HuH-7.5 (cell line): Measurements from ENCODE around the gene APOL3.
"Not testable (repeated sequence)": the region's sequence is repeated elsewhere in the genome, so short reads cannot be mapped to it uniquely, and the experiment has no call there.

Experiments
- DNase-seq: peaks from one replicate; pipeline ENCODE4 v3.0.0; 2011; ENCODE audit warnings: low spot score

The APOL3 gene

DNA sequence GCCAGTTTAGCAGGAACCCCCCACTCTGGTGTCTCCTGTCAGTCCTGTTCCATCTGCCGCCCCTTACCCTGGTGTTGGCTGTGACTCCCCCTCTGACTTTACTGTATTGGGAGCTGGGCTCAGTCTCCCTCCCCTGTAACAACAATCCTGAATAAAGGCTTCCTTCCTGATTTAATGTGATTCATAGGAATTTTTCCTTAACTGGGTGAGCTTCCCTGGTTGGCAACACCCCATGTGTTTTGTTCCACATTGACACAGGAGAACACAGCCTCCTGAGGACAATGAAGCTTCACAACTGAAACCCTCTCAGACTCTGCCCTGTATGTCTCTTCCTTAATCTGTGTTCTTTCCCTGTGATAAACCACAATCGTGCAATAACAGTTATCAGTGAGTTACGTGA, 32.6 kb upstream of the APOL3 start:
- DNase-seq, result no peak

DNA sequence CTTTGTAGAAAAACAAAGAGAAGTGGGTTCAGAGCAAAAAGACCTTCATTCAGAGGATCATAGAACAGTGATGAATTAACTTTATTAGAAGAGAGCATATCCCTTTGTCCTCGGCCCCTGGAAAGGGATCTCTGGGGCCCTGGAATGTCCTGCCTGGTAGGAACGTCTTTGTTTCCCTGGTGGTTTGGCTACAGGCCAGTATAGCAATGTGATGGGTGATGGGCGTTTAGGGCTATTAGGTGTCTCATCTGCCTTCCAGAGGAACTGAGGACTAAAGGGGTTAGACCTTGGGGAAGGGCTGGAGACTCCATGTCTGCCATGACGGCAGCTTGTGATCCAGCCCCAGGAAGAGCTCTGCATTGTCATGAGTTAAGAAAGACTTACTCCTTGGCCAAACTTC, 32.0 kb upstream of the APOL3 start:
- DNase-seq, result no peak

DNA sequence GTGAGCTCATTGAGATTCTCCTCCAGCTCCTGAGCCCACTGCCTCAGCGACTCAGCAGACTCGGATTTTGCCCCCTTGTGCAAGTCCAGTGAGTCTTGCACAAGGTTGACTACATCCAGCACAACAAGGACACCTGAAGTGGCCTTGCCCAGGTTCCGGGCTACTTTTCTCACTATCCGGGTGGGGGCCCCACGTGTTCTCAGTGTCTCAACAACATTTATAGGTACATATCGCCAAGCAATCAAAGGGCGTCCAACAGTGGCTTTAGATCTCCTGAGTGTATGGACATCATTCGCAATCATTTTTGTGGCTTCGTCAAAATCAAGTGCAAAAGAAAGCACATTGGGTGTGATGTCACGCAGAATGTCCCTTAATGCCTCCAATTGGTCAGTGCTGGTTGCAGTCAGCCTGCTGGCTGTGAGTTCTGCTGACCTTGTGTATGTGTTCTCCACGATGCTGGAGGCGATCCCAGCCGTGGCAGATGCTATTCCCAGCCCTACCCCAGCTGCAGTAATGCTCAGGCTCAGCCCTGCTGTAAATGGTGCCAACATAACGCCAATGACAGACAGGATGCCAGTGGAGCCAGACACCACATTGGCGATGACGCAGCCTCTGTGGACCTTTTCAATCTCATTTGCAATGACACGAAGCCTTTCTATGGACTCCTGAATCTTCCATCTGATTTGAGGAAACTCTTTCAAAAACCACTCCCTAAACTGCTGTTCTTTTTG, 30.7 kb upstream of the APOL3 start:
- DNase-seq, result no peak

DNA sequence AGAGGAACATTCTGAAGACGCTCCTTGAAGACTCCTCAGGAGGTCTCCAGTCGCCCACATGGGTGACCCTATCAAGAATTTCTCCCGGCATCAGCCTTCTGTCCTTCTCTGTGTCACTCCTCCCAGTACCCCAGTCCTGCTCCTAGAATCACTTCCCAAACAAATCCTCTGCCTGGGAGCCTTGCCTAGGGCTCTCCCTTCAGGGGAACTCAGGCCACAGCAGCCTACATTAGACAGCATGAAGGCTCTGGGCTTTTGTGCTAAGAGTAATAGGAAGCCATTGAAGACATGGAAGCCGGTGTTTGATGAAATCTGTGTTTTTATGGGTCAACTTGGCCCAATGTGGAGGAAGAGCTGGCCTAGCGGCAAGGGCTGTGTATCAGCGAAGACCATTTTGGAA, 27.3 kb upstream of the APOL3 start:
- DNase-seq, result not testable (repeated sequence)

DNA sequence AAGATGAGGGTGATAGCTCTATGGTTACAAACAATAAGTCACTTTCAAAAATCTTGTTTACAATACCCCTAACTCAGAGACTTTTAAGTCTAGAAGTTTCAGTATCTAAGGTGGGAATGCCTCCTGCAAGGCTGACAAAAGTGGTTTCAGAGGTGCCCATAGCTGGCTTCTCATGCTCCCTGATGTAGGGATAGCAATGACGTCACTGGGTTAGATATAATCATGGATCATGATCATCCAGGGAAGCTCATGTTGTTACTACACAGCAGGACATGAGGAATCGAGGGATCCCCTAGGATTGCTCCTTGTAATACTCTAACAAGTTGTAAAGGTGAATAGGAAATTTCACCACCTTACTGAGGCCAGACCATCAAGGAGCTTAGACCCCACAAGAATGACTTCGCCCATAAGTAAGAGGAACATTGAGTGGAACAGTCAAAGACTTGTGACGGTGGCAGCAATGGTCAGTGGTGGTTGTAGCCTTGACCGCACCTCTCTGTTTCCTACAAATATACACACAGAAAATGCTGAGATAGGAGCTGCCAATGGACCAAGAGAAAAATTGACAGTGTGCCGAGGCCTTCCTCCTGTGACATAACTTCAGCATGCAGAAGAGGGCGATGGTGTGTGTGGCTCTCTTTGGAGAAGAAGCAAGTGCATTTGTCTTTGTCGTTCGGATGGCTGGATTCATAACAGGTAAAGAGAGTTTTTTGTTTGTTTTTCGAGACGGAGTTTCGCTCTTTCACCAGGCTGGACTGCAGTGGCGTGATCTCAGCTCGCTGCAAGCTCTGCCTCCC, 25.5 kb upstream of the APOL3 start:
- no peak for DNase-seq

DNA sequence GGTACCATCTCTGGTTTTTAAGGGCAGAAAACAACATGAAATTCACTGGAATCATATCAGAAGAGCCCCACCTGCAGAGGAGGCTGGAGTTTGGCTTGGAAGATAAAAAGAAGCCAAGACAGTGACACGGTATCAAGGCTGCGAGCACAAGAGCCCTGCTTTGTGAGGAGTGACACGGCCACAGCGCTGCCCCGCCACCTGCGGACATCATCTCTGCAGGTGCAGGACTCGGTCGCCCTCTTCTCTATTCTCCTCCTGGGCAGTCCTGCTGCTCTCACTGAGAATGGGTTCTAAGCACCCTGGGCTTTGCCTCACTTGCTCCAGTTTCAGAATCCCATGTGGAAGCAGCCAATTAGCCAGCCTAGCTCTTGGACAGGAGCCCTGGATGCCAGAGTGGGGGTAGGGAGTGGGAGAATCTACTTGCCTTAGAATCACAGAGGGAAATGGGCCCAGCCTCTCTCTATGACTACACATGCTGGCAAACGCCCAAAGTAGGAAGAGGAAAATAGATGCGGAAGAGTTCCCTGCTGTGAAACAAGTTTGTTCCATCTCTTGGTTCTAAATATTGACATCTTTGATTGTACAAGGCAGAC, 24.0 kb upstream of the APOL3 start:
- no peak for DNase-seq

DNA sequence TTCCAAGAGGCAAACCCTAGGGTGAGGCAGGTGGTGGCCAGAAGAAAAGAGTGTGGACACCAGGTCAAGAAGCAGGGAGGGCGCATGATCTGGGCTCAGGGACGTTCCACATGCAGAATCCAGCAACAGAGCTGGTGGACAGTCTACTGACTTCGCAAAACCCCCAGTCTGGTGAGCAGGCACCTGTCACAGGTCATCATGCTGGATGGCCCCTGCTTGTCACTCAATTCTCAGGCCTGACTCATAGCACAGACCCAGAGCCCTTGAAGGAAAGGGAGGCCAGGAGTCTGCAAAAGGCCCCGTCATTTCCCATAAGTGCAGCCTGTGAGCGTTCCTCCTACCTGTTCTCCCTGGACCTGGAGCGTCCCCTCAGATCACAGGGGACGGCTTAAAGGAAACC, 22.9 kb upstream of the APOL3 start:
- DNase-seq, result no peak

DNA sequence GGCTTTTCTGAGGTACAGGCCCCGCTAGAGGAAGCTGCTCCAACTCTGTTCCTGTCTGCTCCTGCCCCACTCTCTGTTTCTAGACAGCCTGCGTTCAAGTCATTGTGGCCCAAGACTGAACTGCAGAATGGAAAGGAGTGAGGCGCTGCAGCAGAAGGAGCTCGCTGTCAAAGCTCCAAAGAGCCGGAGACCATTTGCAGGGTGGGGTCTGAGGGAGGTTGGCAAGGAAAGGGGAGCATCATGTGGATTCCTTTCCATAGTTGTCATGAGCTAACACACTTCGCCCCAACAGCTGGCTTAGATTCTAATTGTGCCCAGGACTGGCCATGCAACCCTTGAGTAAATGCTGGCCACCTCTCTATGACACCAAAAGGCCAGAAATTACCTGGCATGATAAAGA, 22.3 kb upstream of the APOL3 start:
- no peak for DNase-seq

DNA sequence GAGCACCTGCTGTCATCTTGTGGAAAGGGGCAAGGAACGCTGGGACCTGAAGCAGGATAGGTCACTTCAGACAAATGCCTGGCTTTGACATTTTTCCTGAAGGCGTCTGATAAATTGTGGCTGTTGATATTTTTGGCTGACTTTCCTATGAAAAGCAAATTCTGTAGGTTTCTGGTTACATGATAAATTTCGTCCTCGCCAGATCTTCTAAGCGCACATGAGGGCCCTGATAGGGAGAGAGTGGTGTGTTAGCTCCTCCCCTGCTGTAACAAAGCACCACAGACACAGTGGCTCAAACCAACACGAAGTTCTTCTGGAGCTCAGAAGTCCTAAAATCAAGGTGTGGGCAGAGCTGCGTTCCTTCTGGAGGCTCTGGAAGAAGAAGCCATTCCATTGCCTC, 21.5 kb upstream of the APOL3 start:
- no peak for DNase-seq

DNA sequence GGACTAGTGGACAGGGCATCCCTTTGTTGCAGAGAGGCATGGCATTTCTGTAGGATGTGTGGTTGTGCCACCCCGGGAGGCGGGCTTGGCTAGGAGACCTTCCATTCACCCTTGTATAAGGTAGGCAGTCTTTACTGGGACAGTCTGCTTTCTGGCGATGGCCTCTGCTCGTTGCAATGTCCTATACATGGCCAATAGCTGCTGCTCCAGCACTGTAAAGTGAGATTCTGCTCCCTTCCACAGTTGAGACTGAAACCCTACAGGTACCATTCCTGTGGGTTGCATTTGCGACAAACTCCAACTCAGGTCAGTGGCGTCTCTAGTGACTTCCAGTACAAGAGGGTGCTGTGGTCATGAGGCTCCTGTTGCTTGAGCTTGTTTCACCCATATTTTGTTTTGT, 20.4 kb upstream of the APOL3 start:
- DNase-seq, result no peak

DNA sequence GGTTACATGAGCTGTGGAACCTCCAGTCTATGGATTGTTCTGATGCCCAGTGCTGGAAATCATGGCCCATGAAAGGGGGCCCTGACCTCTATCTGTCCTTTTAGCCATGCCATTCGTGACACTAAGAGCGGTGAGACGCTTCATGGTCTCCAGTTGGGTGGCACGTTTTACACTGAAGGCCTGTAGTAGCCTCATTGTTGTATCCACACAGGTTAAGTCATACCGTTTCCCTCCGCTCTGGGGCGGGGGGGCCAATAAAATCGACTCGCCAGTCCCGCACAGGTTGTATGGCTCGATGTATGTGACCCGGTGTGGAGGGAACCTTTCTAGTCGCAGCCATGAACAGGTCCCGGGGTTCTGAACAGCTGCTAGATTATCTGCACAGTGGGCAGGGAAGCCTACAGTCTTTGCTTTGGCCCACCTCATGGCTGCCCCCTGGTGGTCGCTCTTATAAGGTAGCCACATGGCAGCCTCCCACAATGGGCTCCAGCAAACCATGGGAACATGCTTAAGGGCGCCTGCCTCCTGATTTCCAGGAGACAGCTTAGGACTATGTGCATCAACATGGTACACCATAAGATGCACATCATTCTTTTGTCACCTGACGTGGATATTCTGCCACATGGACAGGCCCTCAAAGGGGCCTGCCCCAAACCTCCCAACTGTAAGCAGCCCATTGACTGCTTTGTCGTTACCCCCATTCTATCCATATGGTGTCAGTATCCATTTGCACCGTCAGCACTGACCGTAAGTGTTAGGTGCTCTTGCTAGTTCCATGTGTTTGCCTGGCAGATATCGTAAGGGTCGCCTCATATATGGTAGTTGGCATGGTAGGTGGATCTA, 19.7 kb upstream of the APOL3 start:
- peak; percentile 39 for DNase-seq

DNA sequence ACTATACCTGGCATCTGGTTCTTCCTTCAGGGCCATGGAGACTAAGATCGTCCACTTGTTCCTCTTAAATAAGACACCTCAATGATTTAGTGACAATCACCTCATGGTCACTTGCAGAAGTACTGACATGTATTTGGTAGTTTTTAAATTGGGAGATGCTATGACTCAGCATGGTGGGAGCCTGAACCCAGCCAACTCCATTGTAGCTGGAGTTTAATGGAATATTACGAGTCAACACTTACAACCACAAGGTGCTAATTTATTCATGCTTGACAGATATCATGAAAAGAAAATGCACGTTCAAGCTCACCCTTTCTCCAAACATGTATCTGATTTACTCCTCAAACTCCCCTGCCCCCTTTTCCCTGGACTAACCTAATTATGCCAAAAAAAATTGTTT, 16.6 kb upstream of the APOL3 start:
- no peak for DNase-seq

DNA sequence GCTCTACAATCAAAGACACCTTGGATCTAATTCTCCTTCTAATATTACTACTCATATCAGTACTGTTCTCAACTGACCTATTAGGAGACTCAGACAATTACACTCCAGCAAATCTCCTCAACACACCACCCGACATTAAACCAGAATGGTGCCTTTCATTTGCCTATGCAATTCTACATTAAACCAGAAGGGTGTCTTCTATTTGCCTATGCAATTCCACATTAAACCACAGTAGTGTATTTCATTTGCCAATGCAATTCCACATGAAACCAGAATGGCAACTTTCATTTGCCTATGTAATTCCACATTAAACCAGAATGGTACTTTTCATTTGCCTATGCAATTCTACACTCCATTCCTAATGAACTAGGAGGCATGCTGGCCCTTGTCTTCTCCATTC, 15.3 kb upstream of the APOL3 start:
- DNase-seq, result no peak

DNA sequence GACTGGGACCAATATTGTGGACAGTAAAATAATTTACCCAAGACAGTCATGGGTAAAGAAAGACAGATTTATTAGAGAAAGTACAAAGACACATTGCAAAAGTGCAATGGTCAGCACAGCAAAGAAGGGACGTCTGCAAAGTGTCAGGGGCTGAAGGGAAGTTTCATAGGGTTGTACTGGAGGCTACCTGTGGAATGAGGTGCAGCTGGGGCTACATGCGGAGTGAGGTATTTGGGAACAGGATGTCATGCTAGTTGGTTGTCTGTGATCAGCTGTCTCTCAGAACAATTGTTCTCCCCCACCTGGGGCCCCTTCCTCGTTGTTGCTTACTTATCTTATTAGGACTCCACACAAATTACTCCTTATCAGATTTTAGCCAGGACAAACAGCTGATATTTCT, 11.4 kb upstream of the APOL3 start:
- DNase-seq, result no peak

DNA sequence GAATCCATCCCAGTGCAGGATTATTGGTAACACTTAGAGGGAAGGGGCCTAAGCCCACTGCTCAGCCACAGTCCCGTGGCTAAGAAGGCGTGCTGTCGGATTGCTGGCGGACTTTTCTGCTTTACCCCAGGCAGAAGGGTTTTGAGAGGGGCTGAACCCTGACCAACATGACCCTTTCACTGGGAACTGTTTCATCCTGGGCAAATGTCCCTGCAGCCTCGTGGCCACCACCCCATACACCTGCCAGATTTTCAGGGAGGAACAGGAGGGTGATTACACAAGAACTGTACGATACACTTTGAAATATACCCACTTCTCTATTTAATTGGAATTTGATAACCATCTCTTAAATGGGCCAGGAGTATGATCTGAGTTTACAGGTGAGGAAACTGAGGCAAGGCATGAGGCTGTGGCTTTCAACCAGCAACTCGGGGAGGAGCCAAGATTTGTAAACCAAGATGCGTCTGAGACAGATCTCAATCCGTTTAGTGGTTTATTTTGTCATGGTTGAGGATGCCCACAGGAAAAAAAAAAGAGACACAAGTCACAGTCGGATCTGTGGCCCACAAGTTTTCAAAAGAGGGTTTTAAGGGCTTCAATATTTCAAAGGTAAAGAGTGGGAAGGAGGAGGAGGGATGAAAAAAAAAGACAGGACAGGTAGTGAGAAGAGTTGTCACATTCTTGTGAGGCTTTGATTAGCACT, 6.1 kb upstream of the APOL3 start:
- no peak for DNase-seq

DNA sequence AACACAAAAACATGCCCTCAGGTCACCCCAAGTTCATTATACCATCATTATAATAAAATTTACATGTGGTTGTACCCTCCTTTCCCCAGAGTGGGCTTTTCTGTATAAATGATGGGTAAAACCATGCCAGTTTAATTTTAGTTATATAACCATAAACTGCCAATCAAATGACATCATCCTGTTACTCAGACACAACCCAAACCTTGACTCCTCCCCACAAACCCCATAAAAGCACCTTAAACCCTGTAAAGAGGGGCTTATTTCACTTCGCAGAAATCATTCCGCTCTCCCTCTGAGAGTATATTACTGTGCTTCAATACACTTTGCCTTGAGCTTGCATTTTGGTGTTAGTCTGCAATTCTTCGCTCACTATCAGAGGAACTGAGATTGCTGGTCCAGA, 5.5 kb upstream of the APOL3 start:
- DNase-seq, result no peak

DNA sequence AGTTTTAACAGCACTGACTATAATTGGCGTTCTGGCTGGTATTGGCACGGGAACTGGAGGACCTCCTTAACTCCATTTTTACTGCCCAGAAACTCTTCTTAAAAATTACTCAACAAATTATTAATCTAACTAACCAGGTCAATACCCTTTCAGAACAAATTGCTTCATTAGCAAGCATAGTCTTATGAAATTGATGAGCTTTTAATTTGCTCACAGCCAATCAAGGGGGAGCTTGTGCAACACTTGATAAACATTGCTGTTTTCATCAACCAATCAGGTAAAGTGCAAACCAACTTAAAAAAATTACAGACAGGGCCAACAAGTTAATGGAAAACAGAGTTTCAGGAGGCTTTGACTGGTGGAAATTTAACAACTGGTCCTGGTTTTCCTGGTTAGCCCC, 4.6 kb upstream of the APOL3 start:
- no peak for DNase-seq

DNA sequence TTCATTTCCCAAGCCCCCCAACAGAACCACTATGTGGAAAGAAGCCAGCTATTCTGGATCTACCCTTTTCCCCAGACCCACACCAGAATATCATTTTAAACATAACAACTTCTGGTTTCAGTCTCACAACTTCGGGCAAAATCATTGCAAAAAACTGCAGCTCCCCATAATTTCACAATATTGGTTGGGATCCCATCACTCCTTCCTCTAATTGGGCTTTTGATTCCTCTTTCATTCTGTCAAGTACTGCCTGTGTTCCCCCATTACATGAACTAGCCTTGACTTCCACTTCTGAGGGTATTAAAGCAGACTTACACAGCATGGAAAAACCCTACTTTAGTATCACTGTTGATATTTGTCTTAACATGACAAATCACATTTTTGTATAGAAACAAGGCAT, 4.1 kb upstream of the APOL3 start:
- no peak for DNase-seq

DNA sequence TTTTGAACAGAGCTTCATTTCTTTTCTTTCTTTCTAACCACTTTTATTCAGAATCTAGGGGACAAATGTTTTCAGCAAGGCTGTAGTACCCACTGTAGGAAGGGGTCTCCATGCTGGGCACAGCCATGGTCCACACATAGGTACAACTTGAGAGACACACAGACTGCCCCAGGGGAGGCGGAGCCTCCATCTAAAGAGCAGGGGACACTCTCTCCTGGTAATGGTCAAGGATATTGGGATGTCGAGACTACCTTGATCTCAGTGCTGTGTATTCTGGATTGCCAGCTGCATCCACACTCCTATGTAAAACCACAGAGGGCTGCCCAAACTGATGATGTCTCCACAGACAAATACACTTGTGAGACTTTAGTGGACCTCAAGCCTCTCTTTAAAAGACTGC, 2.9 kb upstream of the APOL3 start:
- no peak for DNase-seq

DNA sequence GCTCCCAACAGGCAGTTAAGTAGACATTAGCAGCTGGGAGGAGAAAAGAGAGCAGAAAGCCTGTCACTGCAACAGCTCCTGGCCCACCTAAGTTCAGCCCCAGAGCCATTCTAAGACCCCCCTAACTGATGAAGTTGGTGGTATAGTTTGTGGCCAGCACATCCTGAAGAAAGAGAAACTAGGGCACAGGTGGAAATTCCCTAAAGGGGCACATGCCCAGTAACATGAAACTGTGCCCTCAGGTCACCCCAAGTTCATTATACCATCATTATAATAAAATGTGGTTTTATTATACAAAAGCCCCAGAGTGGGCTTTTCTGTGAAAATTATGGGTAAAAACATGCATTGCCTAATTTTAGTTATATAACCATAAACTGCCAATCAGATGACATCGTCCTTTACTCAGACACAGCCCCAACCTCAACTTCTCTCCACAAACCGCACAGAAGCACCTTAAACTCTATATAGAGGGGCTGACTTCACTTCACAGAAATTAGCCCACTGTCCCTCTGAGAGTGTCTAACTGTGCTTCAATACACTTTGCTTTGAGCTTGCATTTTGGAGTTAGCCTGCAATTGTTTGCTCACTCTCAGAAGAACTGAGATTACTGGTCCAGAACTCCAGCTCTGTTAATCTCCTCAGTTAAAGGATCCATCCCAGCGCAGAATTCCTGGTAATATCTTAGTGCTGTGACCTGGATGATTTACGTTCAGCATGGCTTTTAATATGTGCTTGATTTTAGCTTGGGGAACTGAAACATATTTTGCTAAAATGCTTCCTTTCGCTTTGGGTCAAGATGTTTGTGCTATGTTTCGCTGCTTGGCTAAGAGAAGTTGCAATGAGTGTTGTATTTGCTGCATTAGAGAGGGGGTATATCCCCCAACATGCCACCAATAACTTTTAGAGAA, 1.8 kb upstream of the APOL3 start:
- no peak for DNase-seq

DNA sequence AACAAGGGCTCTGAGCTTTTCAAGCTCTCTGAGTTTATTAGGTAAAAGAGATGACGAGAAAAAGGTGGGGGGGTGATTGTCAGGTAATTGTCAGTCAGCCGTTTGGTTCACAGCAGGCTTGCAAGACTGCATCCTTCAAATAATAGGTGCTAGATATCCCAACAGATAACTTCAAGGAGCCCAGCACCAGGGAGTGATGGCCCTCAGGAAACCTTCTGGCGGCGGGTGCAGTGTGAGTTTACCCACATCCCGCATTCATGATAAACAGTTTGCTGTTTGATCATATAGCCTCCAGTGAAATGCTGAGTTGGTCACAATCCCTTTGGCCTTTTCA, 1.2 kb upstream of the APOL3 start:
- not testable (repeated sequence) for DNase-seq
